LNCAP (cell line): Measurements from ENCODE around the gene GALNT13.

ENCODE experiments used
- TF ChIP-seq, protein P1 (sequence below): fragments of 450-650 bp; IDR thresholded peaks from 2 replicates; pipeline ENCODE4 v1.5.1; 2017; ENCODE audit warnings: mild to moderate bottlenecking

The GALNT13 gene

GRCh38 chr2:153871231-153872221 is at the start of gene GALNT13:
GALNT13 (plus strand) TSS chr2:153871922.
- TF ChIP-seq, protein P1, sequence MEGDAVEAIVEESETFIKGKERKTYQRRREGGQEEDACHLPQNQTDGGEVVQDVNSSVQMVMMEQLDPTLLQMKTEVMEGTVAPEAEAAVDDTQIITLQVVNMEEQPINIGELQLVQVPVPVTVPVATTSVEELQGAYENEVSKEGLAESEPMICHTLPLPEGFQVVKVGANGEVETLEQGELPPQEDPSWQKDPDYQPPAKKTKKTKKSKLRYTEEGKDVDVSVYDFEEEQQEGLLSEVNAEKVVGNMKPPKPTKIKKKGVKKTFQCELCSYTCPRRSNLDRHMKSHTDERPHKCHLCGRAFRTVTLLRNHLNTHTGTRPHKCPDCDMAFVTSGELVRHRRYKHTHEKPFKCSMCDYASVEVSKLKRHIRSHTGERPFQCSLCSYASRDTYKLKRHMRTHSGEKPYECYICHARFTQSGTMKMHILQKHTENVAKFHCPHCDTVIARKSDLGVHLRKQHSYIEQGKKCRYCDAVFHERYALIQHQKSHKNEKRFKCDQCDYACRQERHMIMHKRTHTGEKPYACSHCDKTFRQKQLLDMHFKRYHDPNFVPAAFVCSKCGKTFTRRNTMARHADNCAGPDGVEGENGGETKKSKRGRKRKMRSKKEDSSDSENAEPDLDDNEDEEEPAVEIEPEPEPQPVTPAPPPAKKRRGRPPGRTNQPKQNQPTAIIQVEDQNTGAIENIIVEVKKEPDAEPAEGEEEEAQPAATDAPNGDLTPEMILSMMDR = no peak

- TF ChIP-seq, protein P1 = no peak
Observed at GRCh38 chr2:153823880-153824279, 47.8 kb upstream of the GALNT13 start.

DNA sequence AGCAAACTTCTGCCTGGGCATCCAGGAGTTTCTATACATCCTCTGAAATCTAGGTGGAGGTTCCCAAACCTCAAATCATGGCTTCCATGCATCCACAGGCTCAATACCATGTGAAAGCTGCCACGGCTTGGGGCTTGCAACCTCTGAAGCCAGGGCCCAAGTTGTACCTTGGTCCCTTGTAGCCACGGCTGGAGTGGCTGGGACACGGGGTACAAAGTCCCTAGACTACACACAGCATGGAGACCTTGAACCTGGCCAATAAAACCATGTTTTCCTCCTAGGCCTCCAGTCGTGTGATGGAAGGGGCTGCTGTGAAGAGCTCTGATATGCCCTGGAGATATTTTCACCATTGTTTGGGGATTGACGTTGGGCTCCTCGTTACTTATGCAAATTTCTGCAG is 43.4 kb upstream of the GALNT13 start:
- TF ChIP-seq, protein P1 = no peak

- TF ChIP-seq, protein P1 = no peak
Observed at GRCh38 chr2:153834662-153835061, 37.1 kb upstream of the GALNT13 start.

GRCh38 chr2:153858250-153858649 is 13.5 kb upstream of the GALNT13 start:
- TF ChIP-seq, protein P1 = no peak

DNA sequence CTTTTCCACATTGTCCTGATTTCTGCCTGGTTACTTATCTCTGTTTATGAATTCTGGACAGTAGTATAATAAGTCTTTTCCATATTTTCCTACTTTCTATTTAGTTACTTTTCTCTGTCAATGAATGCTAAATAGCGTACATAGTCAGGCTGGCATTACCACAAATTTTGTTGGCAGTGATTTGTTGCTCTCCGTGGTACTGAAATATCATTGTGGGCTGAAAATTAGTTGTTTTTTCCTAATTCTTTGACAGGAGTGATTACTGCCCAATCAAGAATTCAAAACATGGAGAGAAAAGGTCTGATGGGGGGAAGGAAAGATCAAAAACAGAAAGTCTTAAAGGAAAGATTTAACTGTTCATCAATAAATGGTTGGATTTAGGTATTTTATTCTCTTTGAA is 7.7 kb upstream of the GALNT13 start:
- TF ChIP-seq, protein P1 = no peak

GRCh38 chr2:153866595-153866994 is 5.1 kb upstream of the GALNT13 start:
- TF ChIP-seq, protein P1 = no peak
